Measurements from ENCODE around the gene TUT7.
"Not testable (repeated sequence)": the region's sequence is repeated elsewhere in the genome, so short reads cannot be mapped to it uniquely, and the experiment has no call there.

TUT7 gene

GRCh38 chr9:86312959-86313358 lies 41.3 kb downstream of the TUT7 start:
- DNase-seq; in situ Hi-C loops (cut with MboI; ENCODE audit: low pct_unique_long_range_greater_than_20kb, low sequenced_read_pairs): not testable (repeated sequence)

GRCh38 chr9:86308687-86309086 lies 45.5 kb downstream of the TUT7 start:
- in situ Hi-C loops (cut with MboI; ENCODE audit: low pct_unique_long_range_greater_than_20kb, low sequenced_read_pairs), result no loop called here
- no peak for DNase-seq

GRCh38 chr9:86304236-86304730 lies 49.9 kb downstream of the TUT7 start:
- in situ Hi-C loops (cut with MboI; ENCODE audit: low pct_unique_long_range_greater_than_20kb, low sequenced_read_pairs), result no loop called here
- peak; percentile 25 for DNase-seq

- no peak for DNase-seq
- in situ Hi-C loops (cut with MboI; ENCODE audit: low pct_unique_long_range_greater_than_20kb, low sequenced_read_pairs), result no loop called here
Observed at GRCh38 chr9:86303316-86303975, 50.8 kb downstream of the TUT7 start.

GRCh38 chr9:86301686-86302085 lies 52.5 kb downstream of the TUT7 start:
- in situ Hi-C loops (cut with MboI; ENCODE audit: low pct_unique_long_range_greater_than_20kb, low sequenced_read_pairs), result no loop called here
- DNase-seq, result no peak

- DNase-seq, result no peak
- in situ Hi-C loops (cut with MboI; ENCODE audit: low pct_unique_long_range_greater_than_20kb, low sequenced_read_pairs), result no loop called here
Observed at GRCh38 chr9:86300701-86301100, 53.5 kb downstream of the TUT7 start.

GRCh38 chr9:86298873-86299272 lies 55.3 kb downstream of the TUT7 start:
- DNase-seq, result no peak
- in situ Hi-C loops (cut with MboI; ENCODE audit: low pct_unique_long_range_greater_than_20kb, low sequenced_read_pairs), result no loop called here

GRCh38 chr9:86290341-86290740 lies 63.9 kb downstream of the TUT7 start:
- DNase-seq; in situ Hi-C loops (cut with MboI; ENCODE audit: low pct_unique_long_range_greater_than_20kb, low sequenced_read_pairs): not testable (repeated sequence)

GRCh38 chr9:86288499-86289198 lies 65.6 kb downstream of the TUT7 start:
- in situ Hi-C loops (cut with MboI; ENCODE audit: low pct_unique_long_range_greater_than_20kb, low sequenced_read_pairs), result no loop called here
- DNase-seq, result no peak

- in situ Hi-C loops (cut with MboI; ENCODE audit: low pct_unique_long_range_greater_than_20kb, low sequenced_read_pairs), result no loop called here
- peak; percentile 51 for DNase-seq
Observed at GRCh38 chr9:86287013-86287412, 67.2 kb downstream of the TUT7 start.

- no peak for DNase-seq
- in situ Hi-C loops (cut with MboI; ENCODE audit: low pct_unique_long_range_greater_than_20kb, low sequenced_read_pairs), result no loop called here
Observed at GRCh38 chr9:86286278-86286677, 67.9 kb downstream of the TUT7 start.

GRCh38 chr9:86285261-86285660 lies 68.9 kb downstream of the TUT7 start:
- peak; percentile 35 for DNase-seq

GRCh38 chr9:86282979-86283535 lies 71.2 kb downstream of the TUT7 start:
- in situ Hi-C loops (cut with MboI; ENCODE audit: low pct_unique_long_range_greater_than_20kb, low sequenced_read_pairs), result no loop called here
- DNase-seq, result no peak

More at GRCh38 chr9:86285261-86285660, 68.9 kb downstream of the TUT7 start:
- in situ Hi-C loops (cut with MboI; ENCODE audit: low pct_unique_long_range_greater_than_20kb, low sequenced_read_pairs), result no loop called here

GRCh38 chr9:86282077-86282978 lies 71.9 kb downstream of the TUT7 start, which contains the start of gene ISCA1:
TSS of gene ISCA1 (minus strand) at chr9:86282538. CDS start at chr9:86282458, 80 bp downstream.
- in situ Hi-C loops (cut with MboI; ENCODE audit: low pct_unique_long_range_greater_than_20kb, low sequenced_read_pairs), result no loop called here
- peak; percentile 88 for DNase-seq

- DNase-seq, result no peak
- in situ Hi-C loops (cut with MboI; ENCODE audit: low pct_unique_long_range_greater_than_20kb, low sequenced_read_pairs), result no loop called here
Observed at GRCh38 chr9:86281593-86282076, 72.6 kb downstream of the TUT7 start.

GRCh38 chr9:86280580-86280979 lies 73.6 kb downstream of the TUT7 start:
- in situ Hi-C loops (cut with MboI; ENCODE audit: low pct_unique_long_range_greater_than_20kb, low sequenced_read_pairs), result no loop called here

GRCh38 chr9:86279839-86280238 lies 74.4 kb downstream of the TUT7 start:
- DNase-seq, result no peak
- in situ Hi-C loops (cut with MboI; ENCODE audit: low pct_unique_long_range_greater_than_20kb, low sequenced_read_pairs), result no loop called here

More at GRCh38 chr9:86280580-86280979, 73.6 kb downstream of the TUT7 start:
- DNase-seq, result no peak

GRCh38 chr9:86277072-86277471 lies 77.1 kb downstream of the TUT7 start:
- DNase-seq, result no peak
- in situ Hi-C loops (cut with MboI; ENCODE audit: low pct_unique_long_range_greater_than_20kb, low sequenced_read_pairs), result no loop called here

GRCh38 chr9:86275962-86276361 lies 78.2 kb downstream of the TUT7 start:
- DNase-seq, result no peak
- in situ Hi-C loops (cut with MboI; ENCODE audit: low pct_unique_long_range_greater_than_20kb, low sequenced_read_pairs), result no loop called here

Data from KBM-7 (cell line).